Activated CD4-positive, alpha-beta T cell treated with anti-CD3 and anti-CD28 coated beads for 4 hours (primary cell): ENCODE results near the gene LGALS3.

Experiments used
- DNase-seq, 2 donors: peaks; one replicate each; pipeline ENCODE4 v3.0.0-alpha.2; 2020

Gene LGALS3

GRCh38 chr14:55115460-55115859 lies 13.6 kb upstream of the LGALS3 start:
- no peak for DNase-seq

GRCh38 chr14:55115861-55116245 lies 13.2 kb upstream of the LGALS3 start:
- DNase-seq, result no peak

- no peak for DNase-seq
These were observed 12.6 kb upstream of the LGALS3 start for GRCh38 chr14:55116246-55117030.

- DNase-seq, result no peak
These were observed 11.1 kb upstream of the LGALS3 start for GRCh38 chr14:55117803-55118441.

GRCh38 chr14:55118761-55119160 lies 10.3 kb upstream of the LGALS3 start:
- DNase-seq, result no peak

- no peak for DNase-seq
These were observed 8.2 kb upstream of the LGALS3 start for GRCh38 chr14:55120571-55121495.

GRCh38 chr14:55121628-55122439 lies 7.2 kb upstream of the LGALS3 start:
- no peak for DNase-seq

GRCh38 chr14:55122440-55122986 lies 6.5 kb upstream of the LGALS3 start:
- DNase-seq, result no peak

- no peak for DNase-seq
These were observed 6.0 kb upstream of the LGALS3 start for GRCh38 chr14:55123101-55123500.

GRCh38 chr14:55123852-55124639 lies 5.0 kb upstream of the LGALS3 start:
- DNase-seq, result no peak

- no peak for DNase-seq
These were observed 4.2 kb upstream of the LGALS3 start for GRCh38 chr14:55124774-55125386.

- no peak for DNase-seq
These were observed 3.6 kb upstream of the LGALS3 start for GRCh38 chr14:55125403-55125802.

GRCh38 chr14:55126034-55126433 lies 3.0 kb upstream of the LGALS3 start:
- no peak for DNase-seq

GRCh38 chr14:55126932-55127459 lies 2.1 kb upstream of the LGALS3 start:
- no peak for DNase-seq

GRCh38 chr14:55127460-55127951 lies 1.5 kb upstream of the LGALS3 start:
- no peak for DNase-seq

- no peak for DNase-seq
These were observed 516 bp upstream of the LGALS3 start for GRCh38 chr14:55128386-55129085.

GRCh38 chr14:55129428-55130195 lies 560 bp downstream of the LGALS3 start:
- DNase-seq, result peak; percentile 50 to 53

GRCh38 chr14:55130196-55130550 lies 1.1 kb downstream of the LGALS3 start:
- no peak for DNase-seq
